Stimulated activated CD8-positive, alpha-beta memory T cell treated with anti-CD3 and anti-CD28 coated beads, Interleukin-4, amount 100 ng/mL, for 4 hours (primary cell): ENCODE data around the gene RNF34.
A peak's percentile ranks its signal among the peaks of the same experiment; 100 is the strongest.

Experiments
- DNase-seq, 2 donors: peaks; one replicate each; pipeline ENCODE4 v3.0.0-alpha.2; 2020; ENCODE audit warnings: low read depth in 2 of 2, low spot score in 1 of 2

The RNF34 gene

GRCh38 chr12:121465921-121466793, 66.2 kb downstream of the RNF34 start:
- no peak for DNase-seq

DNA sequence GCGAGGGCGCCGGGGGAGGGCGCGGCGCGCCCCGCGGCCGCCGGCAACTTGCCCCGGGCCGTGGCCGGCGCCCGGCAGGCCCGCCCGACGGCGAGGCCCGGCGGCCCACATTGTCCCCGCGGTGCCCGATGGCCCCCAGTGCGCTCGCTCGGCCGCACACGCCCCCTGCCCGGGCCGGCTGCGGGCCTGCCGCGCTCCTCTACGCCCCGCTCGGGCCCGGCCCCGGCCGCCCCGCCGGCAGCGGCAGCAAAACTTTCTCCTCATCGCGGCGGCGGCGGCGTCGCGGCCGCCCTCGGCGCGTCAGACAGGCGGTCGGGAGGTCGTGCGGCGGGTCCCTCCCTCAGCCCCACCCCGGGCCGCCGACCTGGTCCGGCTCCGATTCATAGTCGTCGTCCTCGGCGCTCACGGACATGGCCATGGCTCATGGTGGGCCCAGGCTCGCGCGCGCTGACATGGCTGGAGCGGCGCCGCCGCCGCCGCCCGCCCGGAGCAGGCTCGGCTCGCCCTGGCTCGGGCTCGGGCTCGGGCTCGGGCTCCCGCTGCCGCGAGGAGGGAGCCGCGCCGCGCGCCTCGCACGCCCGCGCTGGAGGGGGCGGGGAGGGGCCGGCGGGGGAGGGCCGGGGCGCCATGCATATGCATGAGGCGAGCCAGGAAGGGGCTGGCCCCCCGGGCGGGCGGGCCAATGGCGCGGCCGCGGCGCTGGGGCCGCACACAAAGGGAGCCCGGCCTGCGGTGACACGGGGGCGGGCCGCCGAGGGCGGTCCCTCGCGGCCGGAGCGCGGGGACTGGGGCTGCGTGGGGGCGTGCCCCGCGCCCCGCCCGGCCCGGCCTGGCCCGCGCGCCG, 67.1 kb downstream of the RNF34 start:
- peak; percentile 58 to 82 for DNase-seq

DNA sequence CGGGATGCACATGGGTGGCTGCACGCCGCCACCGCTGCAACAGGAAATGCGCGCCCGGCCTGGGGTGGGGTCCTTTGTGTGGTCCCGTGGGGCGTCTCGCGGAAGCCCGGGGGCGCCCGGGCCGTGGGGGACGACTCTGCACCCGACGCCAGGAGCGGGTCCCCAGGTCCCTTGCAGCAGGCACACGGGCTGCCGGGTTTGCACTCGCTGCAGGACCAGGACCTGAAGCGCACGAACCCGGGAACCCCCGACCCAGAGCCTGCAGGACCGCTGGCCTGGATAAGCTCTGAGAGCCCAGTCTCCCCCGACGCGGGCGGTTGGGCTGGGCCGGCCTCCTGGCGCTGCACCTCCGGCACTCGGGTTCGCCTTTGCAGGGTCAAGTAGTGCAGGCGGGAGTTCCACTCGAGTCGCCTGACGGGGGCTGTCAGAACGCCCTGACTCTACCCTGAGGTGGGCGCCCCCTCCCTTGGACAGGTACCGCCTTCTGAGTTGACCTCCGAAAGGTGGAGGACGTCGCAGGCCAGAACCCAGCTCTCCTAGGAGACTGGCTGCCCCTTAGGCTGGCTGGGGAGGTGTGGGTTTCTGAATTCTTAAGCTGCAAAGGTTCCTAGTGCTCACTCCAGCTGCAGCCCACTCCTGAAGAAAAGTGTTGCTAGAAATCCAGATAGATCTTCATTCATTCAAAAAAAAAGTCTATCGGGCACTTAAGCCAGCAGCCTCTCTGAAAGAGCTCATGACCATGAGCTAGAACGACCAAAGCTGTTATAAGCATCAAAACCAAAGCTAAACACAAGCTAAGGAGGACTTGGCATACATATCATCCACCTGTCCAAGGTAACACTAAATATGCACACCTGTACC, 68.0 kb downstream of the RNF34 start:
- DNase-seq, result no peak

GRCh38 chr12:121468499-121468801, 68.5 kb downstream of the RNF34 start:
- DNase-seq, result no peak

- no peak for DNase-seq
Observed at GRCh38 chr12:121470751-121471150, 70.8 kb downstream of the RNF34 start.

- DNase-seq, result no peak
Observed at GRCh38 chr12:121472150-121472905, 72.4 kb downstream of the RNF34 start.
